ENCODE results near the gene CWF19L1. TPM values are rescaled to one million over a fixed set of nuclear protein-coding genes. Genes with fewer than 3 reads are reported as not detected.
A peak's percentile ranks its signal among the peaks of the same experiment; 100 is the strongest.

CWF19L1 gene
- total RNA-seq, 1 donor from 2014 or later = 25.1 TPM

GRCh38 chr10:100194711-100195110 is 72.7 kb downstream of the CWF19L1 start:
- Mint-ChIP-seq H3K36me3 (peaks cover 23% of the 10 kb centered on the region), H3K4me3 (no peak overlapping the region), H3K4me1 (ENCODE audit: unreplicated experiment) (no peaks in the 10 kb centered on the region), H3K9me3 (no peaks in the 10 kb centered on the region), H3K27me3 (no peaks in the 10 kb centered on the region), H3K27ac (no peak overlapping the region)
- TF ChIP-seq, protein P1, sequence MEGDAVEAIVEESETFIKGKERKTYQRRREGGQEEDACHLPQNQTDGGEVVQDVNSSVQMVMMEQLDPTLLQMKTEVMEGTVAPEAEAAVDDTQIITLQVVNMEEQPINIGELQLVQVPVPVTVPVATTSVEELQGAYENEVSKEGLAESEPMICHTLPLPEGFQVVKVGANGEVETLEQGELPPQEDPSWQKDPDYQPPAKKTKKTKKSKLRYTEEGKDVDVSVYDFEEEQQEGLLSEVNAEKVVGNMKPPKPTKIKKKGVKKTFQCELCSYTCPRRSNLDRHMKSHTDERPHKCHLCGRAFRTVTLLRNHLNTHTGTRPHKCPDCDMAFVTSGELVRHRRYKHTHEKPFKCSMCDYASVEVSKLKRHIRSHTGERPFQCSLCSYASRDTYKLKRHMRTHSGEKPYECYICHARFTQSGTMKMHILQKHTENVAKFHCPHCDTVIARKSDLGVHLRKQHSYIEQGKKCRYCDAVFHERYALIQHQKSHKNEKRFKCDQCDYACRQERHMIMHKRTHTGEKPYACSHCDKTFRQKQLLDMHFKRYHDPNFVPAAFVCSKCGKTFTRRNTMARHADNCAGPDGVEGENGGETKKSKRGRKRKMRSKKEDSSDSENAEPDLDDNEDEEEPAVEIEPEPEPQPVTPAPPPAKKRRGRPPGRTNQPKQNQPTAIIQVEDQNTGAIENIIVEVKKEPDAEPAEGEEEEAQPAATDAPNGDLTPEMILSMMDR (conservative IDR thresholded peaks at IDR 0.05) = no peak
- no peak for DNase-seq (ENCODE audit: extremely low spot score, unreplicated experiment)

GRCh38 chr10:100192350-100192749 is 75.1 kb downstream of the CWF19L1 start:
- TF ChIP-seq, protein P1 (conservative IDR thresholded peaks at IDR 0.05) = no peak
- H3K27me3 Mint-ChIP-seq = no peaks in the 10 kb centered on the region
- no peak overlapping the region for H3K4me3 Mint-ChIP-seq
- H3K4me1 Mint-ChIP-seq (ENCODE audit: unreplicated experiment) = no peaks in the 10 kb centered on the region
- peaks cover 20% of the 10 kb centered on the region for H3K36me3 Mint-ChIP-seq
- H3K27ac Mint-ChIP-seq = no peak overlapping the region
- no peaks in the 10 kb centered on the region for H3K9me3 Mint-ChIP-seq
- no peak for DNase-seq (ENCODE audit: extremely low spot score, unreplicated experiment)

DNA sequence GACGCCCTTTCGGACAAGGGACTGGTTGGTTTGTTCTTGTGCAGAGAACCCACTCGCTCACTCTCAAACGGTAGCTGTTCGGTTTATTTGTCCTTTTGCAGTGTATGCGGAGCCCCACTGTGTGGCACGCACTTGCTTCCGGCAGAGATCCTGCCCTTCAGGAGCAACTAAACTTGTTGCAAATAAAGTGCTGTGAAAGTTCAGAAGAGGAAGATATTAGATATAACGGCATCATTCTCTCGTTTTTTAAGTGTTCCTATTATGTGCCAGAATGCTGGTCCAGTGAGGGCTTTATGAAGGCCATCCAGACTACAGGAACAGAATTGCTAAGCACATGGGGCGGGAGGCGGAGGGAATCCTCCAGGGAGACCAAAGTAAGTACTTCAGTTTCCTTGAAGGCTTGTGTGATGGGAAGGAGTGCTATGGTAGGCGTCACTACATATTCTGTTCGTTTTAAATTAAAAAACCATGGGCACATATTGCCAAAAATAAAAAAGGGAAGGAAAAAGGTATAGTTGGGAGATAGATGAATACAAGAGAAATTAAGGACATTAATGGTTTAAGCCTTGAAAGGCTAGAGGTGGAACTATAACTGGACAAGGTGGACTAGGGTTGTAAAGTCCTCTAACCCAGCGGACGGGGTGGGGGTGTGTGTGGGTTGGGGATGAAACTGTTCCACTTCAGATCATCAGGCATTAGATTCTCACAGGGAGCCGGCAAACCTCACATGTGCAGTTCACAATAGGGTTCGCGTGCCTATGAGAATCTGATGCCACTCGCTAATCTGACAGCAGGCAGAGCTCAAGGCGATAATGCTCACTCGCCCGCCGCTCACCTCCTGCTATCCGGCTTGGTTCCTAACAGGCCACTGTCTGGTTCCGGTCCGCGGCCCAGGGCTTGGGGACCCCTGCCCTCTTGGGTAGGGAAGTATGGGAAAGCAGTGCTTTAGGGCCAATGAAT is 80.9 kb downstream of the CWF19L1 start:
- peak overlapping the region; percentile 91 for H3K27ac Mint-ChIP-seq
- peaks cover 25% of the 10 kb centered on the region for H3K36me3 Mint-ChIP-seq
- H3K4me1 Mint-ChIP-seq (ENCODE audit: unreplicated experiment) = peaks cover 26% of the 10 kb centered on the region
- H3K27me3 Mint-ChIP-seq = no peaks in the 10 kb centered on the region
- no peak for DNase-seq (ENCODE audit: extremely low spot score, unreplicated experiment)
- TF ChIP-seq, protein P1 (conservative IDR thresholded peaks at IDR 0.05) = no peak
- peak overlapping the region; percentile 96 for H3K4me3 Mint-ChIP-seq
- no peaks in the 10 kb centered on the region for H3K9me3 Mint-ChIP-seq

- Mint-ChIP-seq H3K27me3 (no peaks in the 10 kb centered on the region), H3K4me3 (peak within 1 kb of the TSS; percentile 96), H3K36me3 (peaks cover 15% of the 10 kb centered on the region), H3K9me3 (no peaks in the 10 kb centered on the region), H3K27ac (peak within 1 kb of the TSS; percentile 91), H3K4me1 (ENCODE audit: unreplicated experiment) (peaks cover 28% of the 10 kb centered on the region)
- peak; percentile 96 for DNase-seq (ENCODE audit: extremely low spot score, unreplicated experiment)
- TF ChIP-seq, protein P1 (conservative IDR thresholded peaks at IDR 0.05) = peak; percentile 17
Measured at GRCh38 chr10:100185364-100186252, 81.8 kb downstream of the CWF19L1 start, which contains the start of gene ERLIN1. Gene ERLIN1, minus strand, starts transcription at chr10:100186029. Its CDS starts 403 bp downstream, at chr10:100185626.

DNA sequence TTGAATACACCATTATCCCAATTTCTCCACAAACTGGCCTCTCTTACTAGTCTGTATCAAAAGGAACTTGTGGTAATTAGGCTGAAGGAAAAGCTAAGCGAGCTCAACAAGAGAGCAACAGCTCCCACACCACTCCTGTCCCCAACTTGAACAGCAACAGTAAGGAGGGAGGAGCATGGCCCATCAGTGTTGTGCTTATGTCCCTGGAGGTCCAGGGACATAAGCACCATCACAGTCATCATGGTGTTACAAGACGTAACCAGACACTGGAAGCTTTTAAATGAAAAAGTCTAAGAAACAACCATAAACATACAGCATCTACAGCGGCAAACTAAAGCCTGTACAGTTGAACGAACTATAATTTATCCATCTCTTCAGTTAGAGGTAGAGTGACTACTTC is 82.6 kb downstream of the CWF19L1 start:
- H3K27me3 Mint-ChIP-seq = no peaks in the 10 kb centered on the region
- H3K4me3 Mint-ChIP-seq = peak overlapping the region; percentile 96
- H3K4me1 Mint-ChIP-seq (ENCODE audit: unreplicated experiment) = peaks cover 35% of the 10 kb centered on the region
- TF ChIP-seq, protein P1 (conservative IDR thresholded peaks at IDR 0.05) = no peak
- DNase-seq (ENCODE audit: extremely low spot score, unreplicated experiment) = no peak
- no peaks in the 10 kb centered on the region for H3K9me3 Mint-ChIP-seq
- H3K27ac Mint-ChIP-seq = peak overlapping the region; percentile 91
- H3K36me3 Mint-ChIP-seq = peaks cover 13% of the 10 kb centered on the region

Data from type B pancreatic cell (in vitro differentiated cells).